Ovary (tissue), 9 donors: ENCODE measurements around the gene THY1. TPM values are rescaled to one million over a fixed set of nuclear protein-coding genes. Genes with fewer than 3 reads are reported as not detected.
A peak's percentile ranks its signal among the peaks of the same experiment; 100 is the strongest.

ENCODE experiments used
- DNase-seq, 5 donors: peaks; one replicate each; pipeline ENCODE4 v3.0.0-alpha.2; 2019 to 2020
- H3K27ac ChIP-seq, 2 donors: fragments of 200-600 bp; one replicate each; pipeline versions ENCODE4 v1.5.1 to v1.8.0; 2019 to 2022
- H3K27me3 ChIP-seq: fragments of 200-600 bp; one replicate; pipeline ENCODE4 v1.8.0; 2022
- H3K36me3 ChIP-seq: fragments of 200-600 bp; sonication (generic); one replicate; pipeline ENCODE4 v1.5.1; 2019
- H3K4me1 ChIP-seq: one replicate; pipeline ENCODE4 v1.8.1; 2013; ENCODE audit warnings: mild to moderate bottlenecking, moderate library complexity; ENCODE audit not compliant: insufficient read depth
- H3K4me3 ChIP-seq: fragments of 200-600 bp; sonication (generic); one replicate; pipeline ENCODE4 v1.5.1; 2017
- H3K9me3 ChIP-seq, 2 donors: fragments of 200-600 bp in 1 of 2; sonication (generic) in 1 of 2; one replicate each; pipeline versions ENCODE4 v1.5.1 to v1.8.1; 2013 to 2019; ENCODE audit warnings: mild to moderate bottlenecking in 1 of 2, moderate library complexity in 1 of 2
- CTCF ChIP-seq, 3 donors: fragments of 450-650 bp in 2 of 3; fragments of 200-600 bp in 1 of 3; IDR thresholded peaks; one replicate each; pipeline versions ENCODE4 v1.5.1 to v1.8.0; 2016 to 2022; ENCODE audit warnings: antibody characterized with exemption in 3 of 3, mild to moderate bottlenecking in 1 of 3
- EP300 ChIP-seq: sonication (generic); formaldehyde crosslinking; IDR thresholded peaks from one replicate; pipeline ENCODE4 v1.6.1; 2017; ENCODE audit warnings: antibody characterized with exemption
- POLR2A ChIP-seq: fragments of 450-650 bp; IDR thresholded peaks from one replicate; pipeline ENCODE4 v1.6.1; 2017; ENCODE audit warnings: antibody characterized with exemption, mild to moderate bottlenecking, moderate library complexity
- WGBS, 3 donors: extraction: QIAGEN DNeasy Blood & Tissue Kit in 1 of 3; methylation state at CpG; one replicate each; pipeline versions ENCODE4 v1.1.5 to v1.1.7; 2013 to 2017; 5-methylcytosine and 5-hydroxymethylcytosine counted together
- intact Hi-C, 4 donors: fragments of 100-400 bp; cut with DNase I; formaldehyde crosslinking; loops; one replicate each; pipeline versions ENCODE4 v1.11.0 to v1.15.1; 2022 to 2023
- polyA plus RNA-seq, 2 donors: library from polyadenylated mRNA; stranded (reverse); fragments of 200-250 nt in 1 of 2; fragments of 350-450 nt in 1 of 2; fragmentation: Illumina TruSeq in 1 of 2; extraction: RNeasy Lipid Tissue Mini Kit (QIAGEN cat#74804) in 1 of 2; gene quantifications; one replicate each; pipeline ENCODE4 v1.2.3, GENCODE V29; 2013 to 2014
- total RNA-seq, 7 donors: library from RNA; depleted of rRNA in 2 of 7; stranded (reverse); fragments of >200 nt in 2 of 7; fragmentation: NEBNext Ultra II Directional in 3 of 7; extraction: Animal tissue kit (Norgen Biotek cat#: 25700) in 3 of 7; gene quantifications; one replicate each; pipeline versions ENCODE4 v1.1.0 to v1.2.4, GENCODE V29; 2016 to 2023
- donor health status: DM: no; HTN: no; CAD: no; lungs with moderate emphysema.
- donor health status: DM: no; HTN: no; CAD: no.
- donor health status: Bipolar disorder and iron deficiency.
- donor health status: DM: yes; HTN: yes; CAD: no.
- donor health status: DM: no; HTN: no; CAD: no.
- donor health status: DM: yes; HTN: yes; CAD: no.

THY1 gene
- total and polyA plus RNA-seq, 9 donors, result 0.36 to 123 (median 15.0) TPM

GRCh38 chr11:119374632-119375336 lies 48.2 kb downstream of the THY1 start:
- Histone ChIP-seq H3K9me3 (no peaks in the 10 kb centered on the region), H3K27me3 (no peaks in the 10 kb centered on the region), H3K27ac (peak overlapping the region; percentile 22 to 76), H3K4me1 (no peaks in the 10 kb centered on the region), H3K36me3 (no peaks in the 10 kb centered on the region), H3K4me3 (no peak overlapping the region)
- no peak for TF ChIP-seq POLR2A
- TF ChIP-seq EP300, result no peak
- TF ChIP-seq CTCF (IDR thresholded peaks at IDR 0.05), result no peak
- 42 to 44% (median 44%) methylated on average over 11 of the region's 11 CpGs for WGBS, 3 donors
- peak in 2 of 5 donors; percentile 33 for DNase-seq
- intact Hi-C loops, result loop anchor here in 1 of 4 donors (2.0 kb wide), 1 partner anchor 18 kb away; no protein-coding TSS in a partner anchor

- Histone ChIP-seq H3K27ac (no peak overlapping the region), H3K4me1 (no peaks in the 10 kb centered on the region), H3K36me3 (no peaks in the 10 kb centered on the region), H3K27me3 (no peaks in the 10 kb centered on the region), H3K9me3 (no peaks in the 10 kb centered on the region), H3K4me3 (no peak overlapping the region)
- 48 to 49% (median 49%) methylated on average over 5 of the region's 5 CpGs for WGBS, 3 donors
- DNase-seq, result peak in 4 of 5 donors; percentile 63 to 81 (median 69)
- peak; percentile 20 to 62 (median 58) for TF ChIP-seq CTCF (IDR thresholded peaks at IDR 0.05)
- no peak for TF ChIP-seq POLR2A
- TF ChIP-seq EP300, result no peak
- intact Hi-C loops, result loop anchor here in 1 of 4 donors (2.0 kb wide), 1 partner anchor 17 kb away; no protein-coding TSS in a partner anchor
Observed at GRCh38 chr11:119373921-119374631, 48.9 kb downstream of the THY1 start.

GRCh38 chr11:119373059-119373920 lies 49.7 kb downstream of the THY1 start:
- Histone ChIP-seq H3K4me3 (no peak overlapping the region), H3K36me3 (no peaks in the 10 kb centered on the region), H3K27me3 (no peaks in the 10 kb centered on the region), H3K4me1 (peaks cover 8% of the 10 kb centered on the region), H3K9me3 (no peaks in the 10 kb centered on the region), H3K27ac (no peak overlapping the region)
- DNase-seq, result peak in 2 of 5 donors; percentile 24 to 50
- TF ChIP-seq EP300 (no peak), CTCF (IDR thresholded peaks at IDR 0.05) (no peak), POLR2A (no peak)
- intact Hi-C loops, result no loop called here
- 82 to 86% (median 83%) methylated on average over 19 to 23 of the region's 23 CpGs for WGBS, 3 donors
